PC-9 (cell line): Measurements from ENCODE around the gene DCHS1.

Source experiments
- CTCF ChIP-seq: fragments of 200-600 bp; sonication (generic); conservative IDR thresholded peaks from 2 replicates; pipeline ENCODE4 v1.6.1; 2017; ENCODE audit warnings: mixed run types, antibody characterized with exemption, mild to moderate bottlenecking, moderate library complexity
- EZH2 ChIP-seq: fragments of 200-600 bp; sonication (generic); IDR thresholded peaks from 2 replicates; pipeline ENCODE4 v1.8.0; 2017; ENCODE audit warnings: antibody characterized with exemption, low read depth

GRCh38 chr11:6666302-6667183 lies 10.9 kb upstream of the DCHS1 start:
- no peak for TF ChIP-seq CTCF
- TF ChIP-seq EZH2 = no peak
